Testis (tissue), 3 donors: ENCODE measurements around the gene ANTKMT. TPM values are rescaled to one million over a fixed set of nuclear protein-coding genes. Genes with fewer than 3 reads are reported as not detected.
A peak's percentile ranks its signal among the peaks of the same experiment; 100 is the strongest.

Experiments
- DNase-seq: peaks from one replicate; pipeline ENCODE4 v3.0.0-alpha.2; 2019
- H3K27ac ChIP-seq, 2 donors: fragments of 200-600 bp; sonication (generic); one replicate each; pipeline ENCODE4 v1.5.1; 2019
- H3K27me3 ChIP-seq: fragments of 200-600 bp; sonication (generic); one replicate; pipeline ENCODE4 v1.5.1; 2019
- H3K36me3 ChIP-seq: fragments of 200-600 bp; sonication (generic); one replicate; pipeline ENCODE4 v1.5.1; 2017; ENCODE audit warnings: low read depth; ENCODE audit errors: missing control alignments
- H3K4me1 ChIP-seq: fragments of 200-600 bp; sonication (generic); one replicate; pipeline ENCODE4 v1.5.1; 2019
- H3K4me3 ChIP-seq, 2 donors: fragments of 200-600 bp; sonication (generic); one replicate each; pipeline ENCODE4 v1.5.1; 2017 to 2019
- H3K9me3 ChIP-seq: fragments of 200-600 bp; sonication (generic); one replicate; pipeline ENCODE4 v1.5.1; 2017
- POLR2A ChIP-seq: fragments of 450-650 bp; IDR thresholded peaks from one replicate; pipeline ENCODE4 v1.6.1; 2017; ENCODE audit warnings: antibody characterized with exemption, mild to moderate bottlenecking, moderate library complexity
- WGBS, 2 donors: methylation state at CpG; one replicate each; pipeline ENCODE4 v1.1.5; 2018; 5-methylcytosine and 5-hydroxymethylcytosine counted together
- intact Hi-C: fragments of 100-400 bp; cut with DNase I; formaldehyde crosslinking; loops from one replicate; pipeline ENCODE4 v1.15.1; 2023; ENCODE audit warnings: low total_unique reads
- polyA plus RNA-seq: library from polyadenylated mRNA; stranded (reverse); fragments of 350-450 nt; fragmentation: Illumina TruSeq; extraction: RNeasy Lipid Tissue Mini Kit (QIAGEN cat#74804); gene quantifications from one replicate; pipeline ENCODE4 v1.2.3, GENCODE V29; 2014; ENCODE audit warnings: low read depth, low replicate concordance; ENCODE audit not compliant: insufficient read depth
- total RNA-seq, 2 donors: library from RNA; depleted of rRNA; stranded (reverse); fragments of >200 nt; gene quantifications; one replicate each; pipeline ENCODE4 v1.2.3, GENCODE V29; 2016
- TF ChIP-seq, protein P1 (sequence below), 3 experiments: fragments of 450-650 bp in 2 of 3; fragments of 200-600 bp in 1 of 3; sonication (generic) in 1 of 3; IDR thresholded peaks; one replicate each; pipeline ENCODE4 v1.5.1; 2016 to 2019; ENCODE audit warnings: antibody characterized with exemption in 3 of 3, mild to moderate bottlenecking in 2 of 3, moderate library complexity in 1 of 3

Gene ANTKMT
- total and polyA plus RNA-seq, 3 donors from 2014 or later: 68.5 to 108 (median 81.1) TPM

DNA sequence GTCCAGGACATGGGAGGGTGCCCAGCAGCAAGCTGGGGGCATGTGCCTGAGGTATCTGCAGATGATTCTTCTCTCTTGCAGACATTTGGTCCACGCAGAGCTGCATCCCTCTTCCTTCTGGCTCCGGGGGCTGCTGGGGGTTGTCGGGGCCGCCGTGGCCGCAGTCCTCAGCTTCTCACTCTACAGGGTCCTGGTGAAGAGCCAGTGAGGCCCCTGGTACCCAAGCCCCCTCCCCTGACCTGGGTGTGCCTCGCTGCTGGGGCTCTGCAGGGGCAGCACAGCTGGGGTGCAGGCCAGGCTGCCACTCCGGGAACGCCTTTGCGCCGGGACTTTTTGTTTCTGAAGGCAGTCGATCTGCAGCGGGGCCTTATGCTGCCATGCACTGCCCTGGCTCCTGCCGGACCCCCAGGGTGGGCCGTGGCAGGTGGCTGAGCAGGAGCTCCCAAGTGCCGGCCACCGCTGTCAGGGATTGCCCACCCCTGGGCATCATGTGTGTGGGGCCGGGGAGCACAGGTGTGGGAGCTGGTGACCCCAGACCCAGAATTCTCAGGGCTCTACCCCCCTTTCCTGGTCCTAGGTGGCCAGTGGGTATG is 47.5 kb upstream of the ANTKMT start:
- H3K27me3 ChIP-seq: no peaks in the 10 kb centered on the region
- TF ChIP-seq POLR2A: no peak
- TF ChIP-seq, protein P1, sequence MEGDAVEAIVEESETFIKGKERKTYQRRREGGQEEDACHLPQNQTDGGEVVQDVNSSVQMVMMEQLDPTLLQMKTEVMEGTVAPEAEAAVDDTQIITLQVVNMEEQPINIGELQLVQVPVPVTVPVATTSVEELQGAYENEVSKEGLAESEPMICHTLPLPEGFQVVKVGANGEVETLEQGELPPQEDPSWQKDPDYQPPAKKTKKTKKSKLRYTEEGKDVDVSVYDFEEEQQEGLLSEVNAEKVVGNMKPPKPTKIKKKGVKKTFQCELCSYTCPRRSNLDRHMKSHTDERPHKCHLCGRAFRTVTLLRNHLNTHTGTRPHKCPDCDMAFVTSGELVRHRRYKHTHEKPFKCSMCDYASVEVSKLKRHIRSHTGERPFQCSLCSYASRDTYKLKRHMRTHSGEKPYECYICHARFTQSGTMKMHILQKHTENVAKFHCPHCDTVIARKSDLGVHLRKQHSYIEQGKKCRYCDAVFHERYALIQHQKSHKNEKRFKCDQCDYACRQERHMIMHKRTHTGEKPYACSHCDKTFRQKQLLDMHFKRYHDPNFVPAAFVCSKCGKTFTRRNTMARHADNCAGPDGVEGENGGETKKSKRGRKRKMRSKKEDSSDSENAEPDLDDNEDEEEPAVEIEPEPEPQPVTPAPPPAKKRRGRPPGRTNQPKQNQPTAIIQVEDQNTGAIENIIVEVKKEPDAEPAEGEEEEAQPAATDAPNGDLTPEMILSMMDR (IDR thresholded peaks at IDR 0.05): no peak
- H3K27ac ChIP-seq: no peak overlapping the region
- peaks cover 26% of the 10 kb centered on the region for H3K4me1 ChIP-seq
- no peaks in the 10 kb centered on the region for H3K36me3 ChIP-seq
- intact Hi-C loops: no loop called here
- no peaks in the 10 kb centered on the region for H3K9me3 ChIP-seq
- WGBS, 2 donors: 87 to 95% methylated on average over 8 to 15 of the region's 18 CpGs
- no peak overlapping the region for H3K4me3 ChIP-seq
- no peak for DNase-seq

DNA sequence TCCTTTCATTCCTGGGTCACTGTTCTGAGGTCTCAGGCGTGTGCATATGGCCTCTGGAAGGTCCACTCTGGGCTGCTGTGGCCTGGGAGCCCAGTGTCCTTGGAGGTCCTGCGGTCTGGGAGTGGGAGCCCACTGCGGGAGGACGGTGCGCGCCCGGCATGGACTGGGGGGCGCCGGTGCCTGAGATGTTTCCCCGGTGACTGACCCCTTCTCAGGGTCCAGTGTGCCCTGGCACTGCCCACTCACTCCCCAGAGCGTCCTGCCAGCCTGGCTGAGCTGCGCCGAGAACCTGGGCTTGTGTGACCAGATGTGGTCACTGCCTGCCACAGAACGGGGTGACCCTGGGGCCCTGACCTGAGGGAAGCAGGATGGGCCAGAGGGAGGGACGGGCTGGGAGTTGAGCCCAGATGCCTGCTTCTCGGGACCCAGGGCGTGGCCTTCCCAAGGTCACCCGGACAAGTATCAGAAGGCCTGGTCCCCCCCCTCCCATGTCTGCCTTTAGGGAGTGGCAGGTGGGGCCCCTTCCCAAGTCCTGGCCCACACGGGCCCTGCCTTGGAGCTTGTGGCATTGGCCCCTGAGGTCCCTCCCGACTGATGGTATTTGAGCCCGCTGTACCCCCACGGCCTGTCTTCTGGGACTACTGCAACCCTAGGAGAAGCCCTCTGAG is 46.6 kb upstream of the ANTKMT start:
- peak; percentile 58 for DNase-seq
- no peaks in the 10 kb centered on the region for H3K9me3 ChIP-seq
- peaks cover 26% of the 10 kb centered on the region for H3K4me1 ChIP-seq
- no peaks in the 10 kb centered on the region for H3K27me3 ChIP-seq
- intact Hi-C loops: no loop called here
- H3K36me3 ChIP-seq: no peaks in the 10 kb centered on the region
- 52 to 61% methylated on average over 6 to 21 of the region's 22 CpGs for WGBS, 2 donors
- no peak for TF ChIP-seq POLR2A
- TF ChIP-seq, protein P1 (IDR thresholded peaks at IDR 0.05): no peak
- no peak overlapping the region for H3K27ac ChIP-seq
- H3K4me3 ChIP-seq: no peak overlapping the region

DNA sequence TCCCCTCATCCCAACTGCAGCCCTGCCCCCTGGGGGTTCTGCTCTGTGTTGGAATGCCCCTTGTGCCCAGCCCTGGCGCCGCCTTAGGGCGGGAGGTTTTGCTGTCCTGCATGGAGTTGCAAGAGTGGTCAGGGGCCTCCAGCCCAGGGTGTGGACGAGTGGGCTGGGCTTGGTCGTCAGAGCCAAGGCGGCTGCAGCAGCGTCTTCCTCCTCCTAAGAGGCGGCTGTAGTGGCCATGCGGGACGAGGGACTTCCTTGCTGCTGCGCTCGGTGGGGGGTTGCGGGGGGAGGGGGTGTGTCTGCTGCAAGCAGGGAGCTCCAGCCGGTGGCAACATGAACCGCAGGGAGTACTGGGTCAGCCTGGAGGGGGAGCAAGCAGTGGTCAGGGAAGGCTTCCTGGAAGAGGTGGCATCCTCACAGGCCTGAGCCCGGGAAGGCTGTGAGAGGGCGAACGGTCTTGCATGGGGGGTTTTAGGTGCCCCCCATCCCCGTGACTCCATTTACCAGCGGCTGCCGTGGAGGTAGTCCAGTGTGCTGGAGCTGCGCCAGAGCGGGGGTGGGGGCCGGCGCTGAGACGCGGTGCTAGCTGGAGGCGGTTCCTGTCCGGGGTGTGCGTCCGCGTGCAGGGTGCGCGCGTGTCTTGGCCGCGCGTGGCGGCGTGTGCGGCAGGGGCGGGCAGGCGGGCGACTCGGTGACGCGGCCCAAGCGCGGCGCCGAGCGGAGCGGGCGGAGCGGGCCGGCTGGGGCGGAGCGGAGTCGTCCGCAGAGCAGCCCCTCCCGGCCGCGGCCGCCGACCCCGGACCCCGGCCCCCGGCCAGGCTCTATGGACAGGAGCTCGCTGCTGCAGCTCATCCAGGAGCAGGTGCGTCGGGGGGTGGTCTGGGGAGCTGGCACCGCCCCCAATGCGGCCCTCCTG is 45.7 kb upstream of the ANTKMT start, which contains the start of gene RHBDL1:
RHBDL1 (plus strand) TSS at position 704 of the 916 bp plus-strand sequence; CDS start at position 824, 120 bp downstream.
- peak within 1 kb of the TSS in 1 of 2 donors; percentile 24 for H3K4me3 ChIP-seq

DNA sequence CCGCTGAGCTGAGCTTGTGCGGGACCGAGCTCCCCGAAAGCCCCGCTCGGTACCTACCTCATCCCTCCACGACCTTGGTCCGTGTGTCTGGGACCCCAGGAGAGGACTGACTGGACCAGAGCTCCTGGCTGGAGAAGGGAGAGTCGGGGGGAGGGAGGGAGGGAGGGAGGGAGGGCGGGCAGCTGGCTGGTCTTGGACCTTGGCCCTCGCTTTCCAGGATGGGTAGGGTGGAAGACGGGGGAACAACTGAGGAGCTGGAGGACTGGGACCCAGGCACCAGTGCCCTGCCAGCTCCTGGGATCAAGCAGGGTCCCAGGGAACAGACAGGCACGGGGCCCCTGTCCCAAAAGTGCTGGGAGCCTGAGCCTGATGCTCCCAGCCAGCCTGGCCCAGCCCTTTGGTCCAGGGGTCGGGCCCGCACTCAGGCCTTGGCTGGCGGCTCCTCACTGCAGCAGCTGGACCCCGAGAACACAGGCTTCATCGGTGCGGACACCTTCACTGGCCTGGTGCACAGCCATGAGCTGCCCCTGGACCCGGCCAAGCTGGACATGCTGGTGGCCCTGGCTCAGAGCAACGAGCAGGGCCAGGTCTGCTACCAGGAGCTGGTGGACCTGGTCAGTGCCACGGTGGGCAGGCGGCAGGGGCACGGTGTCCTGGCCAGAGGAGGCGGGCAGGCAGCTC is 44.9 kb upstream of the ANTKMT start:
- TF ChIP-seq, protein P1 (IDR thresholded peaks at IDR 0.05): no peak
- no peak for TF ChIP-seq POLR2A
- 34 to 43% methylated on average over 7 to 25 of the region's 25 CpGs for WGBS, 2 donors
- Histone ChIP-seq H3K4me3 (peak overlapping the region in 1 of 2 donors; percentile 24), H3K4me1 (peaks cover 29% of the 10 kb centered on the region), H3K27ac (peak overlapping the region in 1 of 2 donors; percentile 64), H3K9me3 (no peaks in the 10 kb centered on the region), H3K27me3 (no peaks in the 10 kb centered on the region), H3K36me3 (no peaks in the 10 kb centered on the region)
- intact Hi-C loops: no loop called here
- DNase-seq: no peak

More for the DNA sequence above, 45.7 kb upstream of the ANTKMT start, which contains the start of gene RHBDL1:
- no peak for TF ChIP-seq POLR2A
- TF ChIP-seq, protein P1 (IDR thresholded peaks at IDR 0.05): no peak
- no peaks in the 10 kb centered on the region for H3K36me3 ChIP-seq
- WGBS, 2 donors: 6 to 11% methylated on average over 3 to 61 of the region's 73 CpGs
- peak within 1 kb of the TSS in 1 of 2 donors; percentile 64 for H3K27ac ChIP-seq
- peaks cover 26% of the 10 kb centered on the region for H3K4me1 ChIP-seq
- H3K27me3 ChIP-seq: no peaks in the 10 kb centered on the region
- DNase-seq: no peak
- intact Hi-C loops: no loop called here
- H3K9me3 ChIP-seq: no peaks in the 10 kb centered on the region
